HL-60 (cell line): ENCODE data around the gene HCN4.

Experiments used
- DNase-seq, 2 experiments: peaks; one replicate each; pipeline ENCODE4 v3.0.0-alpha.2; 2010 to 2020; ENCODE audit warnings: low read depth in 1 of 2, low spot score in 1 of 2
- H3K27ac ChIP-seq: fragments of 250-450 bp; sonication (Bioruptor Pico); replicated peaks from 2 replicates; pipeline ENCODE4 v1.5.1; 2020; ENCODE audit warnings: mild to moderate bottlenecking, moderate library complexity
- H3K27me3 ChIP-seq: fragments of 250-450 bp; sonication (Bioruptor Pico); 2 replicates; pipeline ENCODE4 v1.5.1; 2021; ENCODE audit warnings: mild to moderate bottlenecking, moderate library complexity; ENCODE audit not compliant: insufficient read depth, poor library complexity, severe bottlenecking
- H3K4me3 ChIP-seq: replicated peaks from 2 replicates; pipeline ENCODE4 v1.5.1; 2011; ENCODE audit warnings: mild to moderate bottlenecking, control low read depth, low read length; ENCODE audit not compliant: insufficient read depth
- CTCF ChIP-seq: IDR thresholded peaks from one replicate; pipeline ENCODE4 v1.5.1; 2011; ENCODE audit warnings: low read length, control low read depth, inconsistent platforms; ENCODE audit not compliant: insufficient read depth
- GABPA ChIP-seq: IDR thresholded peaks from 2 replicates; pipeline ENCODE4 v1.6.1; 2012; ENCODE audit warnings: low read depth
- POLR2AphosphoS5 ChIP-seq: IDR thresholded peaks from 2 replicates; pipeline ENCODE4 v1.6.1; 2012; ENCODE audit warnings: low read depth
- REST ChIP-seq: IDR thresholded peaks from 2 replicates; pipeline ENCODE4 v1.6.1; 2012; ENCODE audit warnings: low read depth; ENCODE audit not compliant: insufficient replicate concordance
- SPI1 ChIP-seq: IDR thresholded peaks from 2 replicates; pipeline ENCODE4 v1.6.1; 2012; ENCODE audit warnings: low read depth, mild to moderate bottlenecking, borderline replicate concordance

Gene HCN4

GRCh38 chr15:73362900-73363299, 5.9 kb downstream of the HCN4 start:
- no peak overlapping the region for H3K27ac ChIP-seq
- no peak for DNase-seq
- no peak overlapping the region for H3K4me3 ChIP-seq
- peaks cover 22% of the 10 kb centered on the region for H3K27me3 ChIP-seq
- TF ChIP-seq GABPA (no peak), REST (no peak), SPI1 (no peak), POLR2AphosphoS5 (no peak), CTCF (no peak)

- Histone ChIP-seq H3K27me3 (peaks cover 10% of the 10 kb centered on the region), H3K4me3 (no peak overlapping the region), H3K27ac (no peak overlapping the region)
- no peak for DNase-seq
- no peak for TF ChIP-seq GABPA
- TF ChIP-seq POLR2AphosphoS5, result no peak
- no peak for TF ChIP-seq REST
- TF ChIP-seq SPI1, result no peak
- no peak for TF ChIP-seq CTCF
These were observed 7.4 kb downstream of the HCN4 start for GRCh38 chr15:73361337-73361736.

- peaks cover 4% of the 10 kb centered on the region for H3K27me3 ChIP-seq
- no peak for DNase-seq
These were observed 9.1 kb downstream of the HCN4 start for GRCh38 chr15:73359651-73360050.

More at GRCh38 chr15:73359651-73360050, 9.1 kb downstream of the HCN4 start:
- Histone ChIP-seq H3K4me3 (no peak overlapping the region), H3K27ac (no peak overlapping the region)
- TF ChIP-seq CTCF, result no peak
- TF ChIP-seq REST, result no peak
- no peak for TF ChIP-seq SPI1
- no peak for TF ChIP-seq GABPA
- TF ChIP-seq POLR2AphosphoS5, result no peak
